CD4-positive, alpha-beta T cell treated with Interferon alpha-2 for 1 hour (primary cell): ENCODE results near the gene TRPV6.

Experiments used
- DNase-seq, 2 donors: peaks; one replicate each; pipeline ENCODE4 v3.0.0-alpha.2; 2020 to 2022

TRPV6 gene

DNA sequence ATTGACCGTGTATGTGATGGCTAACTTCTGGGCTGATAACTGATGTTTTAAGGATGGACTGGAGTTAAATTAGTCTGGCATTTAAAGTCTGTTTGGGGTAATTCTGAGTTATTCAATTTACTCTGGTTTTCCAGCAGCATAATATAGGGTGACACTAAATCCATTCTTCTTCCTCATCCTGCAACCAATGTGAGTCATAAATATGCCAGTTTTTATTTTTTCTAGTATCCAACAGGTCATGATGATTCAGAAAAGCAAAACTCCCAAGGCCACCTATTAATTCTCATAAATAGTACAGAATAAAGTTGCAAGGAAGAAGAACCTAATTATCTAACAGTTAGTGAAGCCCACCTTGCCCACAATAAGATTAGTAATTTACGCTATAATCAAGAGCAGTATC lies 38.2 kb downstream of the TRPV6 start:
- no peak for DNase-seq

DNA sequence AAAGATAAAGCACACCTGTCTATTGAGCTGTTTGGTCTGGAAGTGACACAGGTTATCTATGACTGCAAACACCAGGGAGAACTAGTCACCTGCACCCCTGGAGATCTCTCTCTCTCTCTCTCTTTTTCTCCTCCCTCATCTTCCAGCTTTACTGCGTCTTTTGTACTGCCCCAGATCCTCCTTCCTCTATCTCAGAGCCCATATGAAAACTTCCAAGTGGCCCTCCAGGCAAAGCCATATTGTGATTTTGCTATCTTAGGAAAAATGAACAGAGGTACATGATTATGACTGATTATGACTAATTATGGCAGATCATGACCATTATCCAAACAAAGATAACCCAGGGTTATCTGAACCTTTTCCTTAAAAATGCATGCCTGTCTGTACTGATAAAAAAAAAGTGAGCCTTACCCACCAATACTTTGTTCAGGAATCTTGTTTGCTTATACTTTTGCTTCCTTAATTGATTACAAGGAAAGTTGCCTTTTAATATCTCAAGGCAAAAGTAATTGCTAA lies 43.2 kb downstream of the TRPV6 start:
- DNase-seq = no peak

DNA sequence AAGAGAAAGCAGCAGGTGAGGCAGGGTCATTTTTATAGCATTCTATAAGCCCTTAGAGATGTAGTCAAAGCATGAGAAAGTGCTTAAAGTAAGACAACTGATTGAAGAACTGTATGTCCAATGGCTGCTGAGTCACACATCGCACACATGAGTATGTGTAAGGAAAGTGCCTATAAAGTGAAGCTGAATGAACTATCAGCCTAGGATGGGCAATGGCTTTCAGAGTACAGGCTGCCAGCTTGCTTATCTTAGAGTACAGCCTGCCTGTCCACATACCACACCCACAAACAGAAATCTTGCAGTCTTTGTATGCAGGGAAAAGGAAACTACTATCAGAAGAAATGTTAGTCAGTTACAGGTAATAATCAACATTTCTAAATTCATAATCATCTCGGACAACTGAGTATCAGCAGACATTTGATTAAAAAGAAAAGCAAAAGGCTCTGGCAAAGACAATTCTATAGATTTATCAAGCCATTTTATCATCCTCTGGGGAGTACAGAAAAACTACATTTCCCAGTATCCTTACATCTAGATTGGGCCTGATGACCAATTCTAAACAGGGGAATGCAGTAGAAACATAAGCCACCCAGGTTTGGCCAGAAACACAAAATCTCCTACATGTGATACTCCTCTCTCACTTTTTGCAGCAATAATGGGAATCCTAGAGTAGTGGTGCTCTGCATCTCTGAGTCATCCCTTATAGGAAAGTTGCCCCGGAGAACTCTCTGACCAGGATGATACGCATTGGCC lies 46.9 kb downstream of the TRPV6 start:
- DNase-seq = no peak

DNA sequence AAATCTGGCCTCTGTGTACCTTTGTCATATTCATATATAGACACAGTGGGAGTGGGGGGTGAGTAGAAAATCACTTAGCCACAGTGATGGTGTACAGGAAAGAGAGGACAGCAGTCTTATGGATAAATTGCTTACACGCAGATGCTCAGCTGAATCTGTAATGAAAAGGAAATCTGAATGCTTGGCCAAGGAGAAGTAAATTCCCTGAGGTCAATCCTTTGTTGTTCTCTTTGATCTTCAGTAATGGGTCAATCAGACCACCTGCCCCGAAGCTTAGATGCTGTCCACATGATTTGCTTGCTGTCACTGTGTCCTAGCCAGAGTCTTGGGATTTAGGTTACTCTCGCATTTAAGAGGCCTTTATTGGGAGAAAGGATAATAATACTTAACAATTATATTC lies 49.1 kb downstream of the TRPV6 start:
- DNase-seq = no peak

DNA sequence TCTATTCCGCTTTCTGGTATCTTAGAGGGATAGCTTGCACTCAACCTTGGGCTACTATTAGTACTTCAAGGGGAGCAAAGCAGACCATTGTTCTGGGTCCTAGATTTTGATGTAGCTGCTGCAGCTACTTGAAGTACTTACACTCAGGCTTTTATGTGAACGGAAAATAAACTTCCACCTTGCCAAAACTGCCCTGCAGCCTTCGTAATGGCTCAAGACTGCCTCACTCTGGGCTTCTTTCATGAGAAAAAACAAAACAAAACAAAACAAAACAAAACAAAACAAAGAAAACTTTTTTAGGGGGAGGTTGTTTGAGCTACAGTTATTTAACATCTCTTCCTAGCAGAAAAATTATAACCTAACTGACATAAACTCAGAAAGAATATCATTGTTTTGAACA lies 50.1 kb downstream of the TRPV6 start:
- DNase-seq = peak in 1 of 2 donors; percentile 44

DNA sequence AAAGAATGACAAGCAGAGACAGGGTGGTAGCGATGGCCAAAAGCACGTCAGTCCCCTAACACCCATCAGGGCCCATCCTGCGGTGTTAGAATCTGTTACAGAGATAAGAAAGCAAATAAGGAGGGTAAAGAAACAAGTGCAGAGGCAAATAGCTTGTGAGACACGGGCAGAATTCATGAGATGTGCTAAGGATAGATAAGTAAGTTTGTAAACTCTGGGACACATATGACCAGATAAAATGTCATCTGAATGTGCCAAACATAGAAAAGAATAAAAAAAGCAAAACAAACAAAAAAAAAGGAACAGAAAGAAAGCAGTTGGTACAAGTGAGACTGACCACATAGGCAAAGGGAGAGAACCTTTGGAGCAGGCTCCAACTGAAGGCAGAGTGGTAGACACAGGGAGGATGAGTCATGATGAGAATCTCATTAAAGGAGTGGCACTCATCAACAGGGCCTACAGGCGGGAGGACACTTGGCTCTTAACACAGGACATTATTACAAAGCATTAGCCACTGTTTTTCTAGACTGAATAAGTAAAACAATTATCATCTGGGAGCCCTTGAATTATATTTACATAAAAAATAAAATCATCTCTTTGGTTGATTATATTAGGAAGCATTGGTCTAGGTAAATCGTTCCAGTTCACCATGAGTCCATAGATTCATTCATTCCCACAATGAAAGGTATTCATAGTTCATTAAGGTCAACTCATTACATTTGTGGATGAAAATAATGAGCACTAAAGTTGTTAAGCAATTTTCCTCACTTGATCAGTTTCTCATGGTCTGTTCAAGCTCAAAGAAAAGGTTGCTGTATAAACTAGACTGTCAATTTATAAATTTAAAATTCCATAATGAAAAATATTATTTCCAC lies 52.1 kb downstream of the TRPV6 start:
- no peak for DNase-seq

DNA sequence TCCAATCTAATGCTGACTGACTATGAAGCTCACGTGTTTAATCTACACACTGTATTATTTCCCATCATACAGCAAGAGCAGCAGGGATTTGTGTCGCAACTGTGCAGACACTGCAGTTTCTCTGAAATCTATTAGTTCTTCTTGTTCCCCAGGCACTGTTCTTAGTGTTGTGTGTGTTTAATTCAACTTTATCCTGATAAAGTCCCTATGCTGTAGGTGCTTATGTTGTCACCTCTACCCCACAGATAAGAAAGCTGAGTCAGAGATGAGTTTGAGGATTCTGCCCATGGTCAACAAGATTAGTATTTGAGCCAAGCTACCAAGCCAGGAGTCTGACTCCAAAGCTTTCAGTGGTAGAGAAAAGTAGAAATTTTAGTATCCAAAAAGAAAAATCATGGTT lies 53.1 kb downstream of the TRPV6 start:
- no peak for DNase-seq

DNA sequence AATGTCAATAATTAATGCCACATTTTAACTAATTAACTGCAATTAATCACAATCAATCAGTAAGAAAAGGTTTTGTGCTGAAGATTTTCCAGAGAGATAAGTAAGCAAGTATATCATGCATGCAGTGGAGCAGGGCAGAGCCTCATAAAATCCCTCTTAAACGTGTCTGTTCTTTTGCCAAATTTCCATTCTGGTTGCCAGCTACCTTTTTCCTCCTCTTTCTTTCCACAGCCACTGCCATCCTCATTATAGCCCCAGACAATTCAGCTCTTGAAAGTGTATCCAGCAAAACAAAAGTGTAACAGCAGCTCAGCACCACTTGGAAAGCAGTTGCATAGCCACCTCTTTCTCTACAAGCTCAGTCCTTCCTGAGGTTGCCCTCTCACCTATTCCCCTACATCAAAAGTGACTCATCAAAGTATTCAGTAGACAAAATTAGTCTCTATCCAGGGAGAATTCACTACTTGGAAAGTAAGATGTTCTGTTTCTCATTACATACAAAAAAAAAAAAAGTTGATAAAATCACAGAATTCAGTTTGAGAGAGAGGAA lies 57.5 kb downstream of the TRPV6 start:
- no peak for DNase-seq

DNA sequence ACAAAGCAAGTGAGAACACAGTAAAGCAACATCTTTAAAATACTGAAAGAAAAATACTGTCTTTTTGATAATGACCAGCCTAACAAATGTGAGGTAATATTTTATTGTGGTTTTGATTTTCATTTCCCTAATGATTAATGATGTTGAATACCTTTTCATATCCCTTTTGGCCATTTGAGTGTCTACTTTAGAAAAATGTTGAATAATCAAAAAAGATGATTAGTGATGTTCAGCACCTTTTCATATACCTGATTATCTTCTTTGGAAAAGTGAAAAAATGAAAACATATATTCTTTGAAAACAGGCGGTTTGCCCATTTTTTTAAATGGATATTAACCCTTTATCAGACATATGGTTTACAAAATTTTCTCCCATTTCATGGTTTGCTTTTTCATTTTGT lies 62.8 kb downstream of the TRPV6 start:
- no peak for DNase-seq
